ENCODE results near the gene ERP27. TPM values are rescaled to one million over a fixed set of nuclear protein-coding genes. Genes with fewer than 3 reads are reported as not detected.

The ERP27 gene
- not detected in 2 replicates for total RNA-seq

- no peaks in the 10 kb centered on the region for H4K20me1 ChIP-seq (ENCODE audit: insufficient read depth, low read length)
- H3K36me3 ChIP-seq (ENCODE audit: insufficient read depth, low read length) = no peaks in the 10 kb centered on the region
- no peaks in the 10 kb centered on the region for H3K4me1 ChIP-seq (ENCODE audit: insufficient read depth, low read length)
- no peaks in the 10 kb centered on the region for H3K9me3 ChIP-seq (ENCODE audit: low read depth, low read length)
- no peak for DNase-seq (ENCODE audit: insufficient read length, low spot score, missing footprints)
- H3K79me2 ChIP-seq (ENCODE audit: insufficient read depth, low read length) = no peaks in the 10 kb centered on the region
- H3K4me3 ChIP-seq (ENCODE audit: insufficient read depth, low read length) = no peak within 1 kb of the TSS
- no peak within 1 kb of the TSS for H3K27ac ChIP-seq (ENCODE audit: low read depth, low read length)
- H3K4me2 ChIP-seq (ENCODE audit: insufficient read depth, low read length) = no peak within 1 kb of the TSS
- H2AFZ ChIP-seq (ENCODE audit: low read length) = no peak within 1 kb of the TSS
- no peaks in the 10 kb centered on the region for H3K27me3 ChIP-seq (ENCODE audit: insufficient read depth, low read length)
- TF ChIP-seq CTCF (IDR thresholded peaks at IDR 0.05; ENCODE audit: extremely low read depth, low read depth, low read length) = no peak
These were observed at the start of gene ERP27 for GRCh38 chr12:14938301-14938700. ERP27 (minus strand) TSS chr12:14938537; CDS start chr12:14938508, 29 bp downstream.

GRCh38 chr12:14988035-14988434 is 49.7 kb upstream of the ERP27 start:
- no peaks in the 10 kb centered on the region for H3K4me1 ChIP-seq (ENCODE audit: insufficient read depth, low read length)
- H3K27ac ChIP-seq (ENCODE audit: low read depth, low read length) = no peak overlapping the region
- no peak for TF ChIP-seq CTCF (IDR thresholded peaks at IDR 0.05; ENCODE audit: extremely low read depth, low read depth, low read length)
- H2AFZ ChIP-seq (ENCODE audit: low read length) = no peak overlapping the region
- DNase-seq (ENCODE audit: insufficient read length, low spot score, missing footprints) = no peak
- H3K27me3 ChIP-seq (ENCODE audit: insufficient read depth, low read length) = no peaks in the 10 kb centered on the region
- H3K79me2 ChIP-seq (ENCODE audit: insufficient read depth, low read length) = no peaks in the 10 kb centered on the region
- H3K4me3 ChIP-seq (ENCODE audit: insufficient read depth, low read length) = no peak overlapping the region
- H3K9me3 ChIP-seq (ENCODE audit: low read depth, low read length) = no peaks in the 10 kb centered on the region
- no peaks in the 10 kb centered on the region for H4K20me1 ChIP-seq (ENCODE audit: insufficient read depth, low read length)
- no peaks in the 10 kb centered on the region for H3K36me3 ChIP-seq (ENCODE audit: insufficient read depth, low read length)
- no peak overlapping the region for H3K4me2 ChIP-seq (ENCODE audit: insufficient read depth, low read length)

- no peak overlapping the region for H3K27ac ChIP-seq (ENCODE audit: low read depth, low read length)
- no peaks in the 10 kb centered on the region for H3K36me3 ChIP-seq (ENCODE audit: insufficient read depth, low read length)
- no peaks in the 10 kb centered on the region for H4K20me1 ChIP-seq (ENCODE audit: insufficient read depth, low read length)
- H3K79me2 ChIP-seq (ENCODE audit: insufficient read depth, low read length) = no peaks in the 10 kb centered on the region
- no peaks in the 10 kb centered on the region for H3K4me1 ChIP-seq (ENCODE audit: insufficient read depth, low read length)
- no peaks in the 10 kb centered on the region for H3K27me3 ChIP-seq (ENCODE audit: insufficient read depth, low read length)
- no peaks in the 10 kb centered on the region for H3K9me3 ChIP-seq (ENCODE audit: low read depth, low read length)
- no peak for TF ChIP-seq CTCF (IDR thresholded peaks at IDR 0.05; ENCODE audit: extremely low read depth, low read depth, low read length)
- H3K4me2 ChIP-seq (ENCODE audit: insufficient read depth, low read length) = no peak overlapping the region
- H2AFZ ChIP-seq (ENCODE audit: low read length) = no peak overlapping the region
- no peak overlapping the region for H3K4me3 ChIP-seq (ENCODE audit: insufficient read depth, low read length)
- no peak for DNase-seq (ENCODE audit: insufficient read length, low spot score, missing footprints)
These were observed 48.1 kb upstream of the ERP27 start for GRCh38 chr12:14986449-14986848.

GRCh38 chr12:14984766-14985285 is 46.5 kb upstream of the ERP27 start:
- no peak overlapping the region for H3K4me2 ChIP-seq (ENCODE audit: insufficient read depth, low read length)
- H3K27ac ChIP-seq (ENCODE audit: low read depth, low read length) = no peak overlapping the region
- no peaks in the 10 kb centered on the region for H3K36me3 ChIP-seq (ENCODE audit: insufficient read depth, low read length)
- no peaks in the 10 kb centered on the region for H3K9me3 ChIP-seq (ENCODE audit: low read depth, low read length)
- no peak for DNase-seq (ENCODE audit: insufficient read length, low spot score, missing footprints)
- TF ChIP-seq CTCF (IDR thresholded peaks at IDR 0.05; ENCODE audit: extremely low read depth, low read depth, low read length) = no peak
- H2AFZ ChIP-seq (ENCODE audit: low read length) = no peak overlapping the region
- no peak overlapping the region for H3K4me3 ChIP-seq (ENCODE audit: insufficient read depth, low read length)
- no peaks in the 10 kb centered on the region for H4K20me1 ChIP-seq (ENCODE audit: insufficient read depth, low read length)
- no peaks in the 10 kb centered on the region for H3K4me1 ChIP-seq (ENCODE audit: insufficient read depth, low read length)
- no peaks in the 10 kb centered on the region for H3K79me2 ChIP-seq (ENCODE audit: insufficient read depth, low read length)
- no peaks in the 10 kb centered on the region for H3K27me3 ChIP-seq (ENCODE audit: insufficient read depth, low read length)
